ENCODE measurements around the gene PHYKPL.

GRCh38 chr5:178196986-178197385, 35.6 kb downstream of the PHYKPL start:
- TF ChIP-seq, protein P1, sequence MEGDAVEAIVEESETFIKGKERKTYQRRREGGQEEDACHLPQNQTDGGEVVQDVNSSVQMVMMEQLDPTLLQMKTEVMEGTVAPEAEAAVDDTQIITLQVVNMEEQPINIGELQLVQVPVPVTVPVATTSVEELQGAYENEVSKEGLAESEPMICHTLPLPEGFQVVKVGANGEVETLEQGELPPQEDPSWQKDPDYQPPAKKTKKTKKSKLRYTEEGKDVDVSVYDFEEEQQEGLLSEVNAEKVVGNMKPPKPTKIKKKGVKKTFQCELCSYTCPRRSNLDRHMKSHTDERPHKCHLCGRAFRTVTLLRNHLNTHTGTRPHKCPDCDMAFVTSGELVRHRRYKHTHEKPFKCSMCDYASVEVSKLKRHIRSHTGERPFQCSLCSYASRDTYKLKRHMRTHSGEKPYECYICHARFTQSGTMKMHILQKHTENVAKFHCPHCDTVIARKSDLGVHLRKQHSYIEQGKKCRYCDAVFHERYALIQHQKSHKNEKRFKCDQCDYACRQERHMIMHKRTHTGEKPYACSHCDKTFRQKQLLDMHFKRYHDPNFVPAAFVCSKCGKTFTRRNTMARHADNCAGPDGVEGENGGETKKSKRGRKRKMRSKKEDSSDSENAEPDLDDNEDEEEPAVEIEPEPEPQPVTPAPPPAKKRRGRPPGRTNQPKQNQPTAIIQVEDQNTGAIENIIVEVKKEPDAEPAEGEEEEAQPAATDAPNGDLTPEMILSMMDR (IDR thresholded peaks at IDR 0.05): no peak
- TF ChIP-seq EZH2 (IDR thresholded peaks at IDR 0.05; ENCODE audit: borderline replicate concordance, insufficient read depth, low read depth, low read length, poor library complexity, severe bottlenecking): no peak

Measured in B cell (primary cell).